ENCODE results near the gene TWF2. TPM values are rescaled to one million over a fixed set of nuclear protein-coding genes. Genes with fewer than 3 reads are reported as not detected.

TWF2 gene
- polyA plus RNA-seq, 1 donor: 22.3 TPM

DNA sequence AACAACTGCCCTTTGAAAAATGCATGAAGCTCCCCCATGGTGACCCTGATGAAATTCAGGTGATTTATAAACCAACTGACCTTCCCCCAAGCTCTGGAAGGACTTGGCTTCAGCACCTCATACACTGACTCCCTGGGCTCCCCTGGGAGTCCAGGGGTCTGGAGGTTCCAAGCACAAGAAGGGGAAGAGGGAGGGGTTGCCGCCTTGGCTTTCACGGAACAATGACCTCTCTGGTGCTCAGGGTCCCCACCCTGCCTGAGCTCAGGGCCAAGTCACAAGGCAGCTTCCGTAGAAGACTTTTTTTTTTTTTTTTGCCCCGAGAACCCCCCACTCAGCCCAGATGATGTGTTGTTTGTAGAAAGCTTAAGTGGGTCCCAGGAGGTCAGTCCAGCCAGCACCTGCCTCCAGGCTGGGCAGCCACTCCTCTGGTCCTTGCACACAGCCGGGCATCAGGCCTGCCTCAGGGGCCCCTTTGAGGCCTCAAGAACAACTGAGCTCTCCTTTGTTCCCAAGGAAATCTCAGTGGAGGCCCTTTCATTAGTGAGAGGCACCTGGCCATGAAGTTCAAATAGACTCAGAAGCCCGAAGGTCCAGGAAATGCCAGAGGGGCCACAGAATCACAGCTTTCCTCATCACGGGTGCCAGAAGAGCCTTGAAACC, 55.0 kb downstream of the TWF2 start:
- DNase-seq (ENCODE audit: low read depth): no peak

- no peak for DNase-seq (ENCODE audit: low read depth)
These were observed 56.3 kb downstream of the TWF2 start for GRCh38 chr3:52182691-52183090.

GRCh38 chr3:52182196-52182595, 56.8 kb downstream of the TWF2 start:
- no peak for DNase-seq (ENCODE audit: low read depth)

- no peak for DNase-seq (ENCODE audit: low read depth)
These were observed 57.4 kb downstream of the TWF2 start for GRCh38 chr3:52181543-52181942.

Other genes starting within 250 kb of the TWF2 start
- 3,323 TPM for gene RPL29, start 243.3 kb downstream of the TWF2 start, polyA plus RNA-seq (ENCODE audit: insufficient read length)
- 18.5 TPM for gene DUSP7, start 182.6 kb downstream of the TWF2 start, polyA plus RNA-seq (ENCODE audit: insufficient read length)
- 3.7 TPM for gene POC1A, start 84.7 kb downstream of the TWF2 start, polyA plus RNA-seq (ENCODE audit: insufficient read length)
- gene ALAS1, start 41.0 kb downstream of the TWF2 start, polyA plus RNA-seq (ENCODE audit: insufficient read length): 31.2 TPM
- 0.44 TPM for gene TLR9, start 13.5 kb downstream of the TWF2 start, polyA plus RNA-seq (ENCODE audit: insufficient read length)
- gene PPM1M, start 6.6 kb upstream of the TWF2 start, polyA plus RNA-seq (ENCODE audit: insufficient read length): 13.3 TPM
- 80.2 TPM for gene WDR82, start 39.5 kb upstream of the TWF2 start, polyA plus RNA-seq (ENCODE audit: insufficient read length)
- gene GLYCTK, start 48.7 kb upstream of the TWF2 start, polyA plus RNA-seq (ENCODE audit: insufficient read length): 4.1 TPM
- 5.6 TPM for gene DNAH1, start 77.2 kb upstream of the TWF2 start, polyA plus RNA-seq (ENCODE audit: insufficient read length)
- 47.5 TPM for gene BAP1, start 170.8 kb upstream of the TWF2 start, polyA plus RNA-seq (ENCODE audit: insufficient read length)
- gene PHF7, start 171.5 kb upstream of the TWF2 start, polyA plus RNA-seq (ENCODE audit: insufficient read length): 9.7 TPM
- gene SEMA3G, start 205.9 kb upstream of the TWF2 start, polyA plus RNA-seq (ENCODE audit: insufficient read length): 14.1 TPM
- 671 TPM for gene TNNC1, start 214.9 kb upstream of the TWF2 start, polyA plus RNA-seq (ENCODE audit: insufficient read length)
- 64.7 TPM for gene NISCH, start 216.4 kb upstream of the TWF2 start, polyA plus RNA-seq (ENCODE audit: insufficient read length)

Measured in forelimb muscle (tissue), 1 donor.